CD4-positive, alpha-beta T cell (primary cell): ENCODE results near the gene PSPH. TPM values are rescaled to one million over a fixed set of nuclear protein-coding genes. Genes with fewer than 3 reads are reported as not detected.
A peak's percentile ranks its signal among the peaks of the same experiment; 100 is the strongest.

Experiments
- ATAC-seq: fragments of 200-7000 bp; cut with Tn5 transposase; one replicate; pipeline ENCODE4 v1.10.0; 2022; ENCODE audit warnings: mild to moderate bottlenecking; ENCODE audit not compliant: poor library complexity
- CTCF ChIA-PET: fragments of 350-600 bp; sonication (Branson Sonifier 250); formaldehyde crosslinking; loops from one replicate; lab custom pipeline; 2021; ENCODE audit warnings: antibody characterized with exemption, inconsistent platforms; lab: Charles Lee
- POLR2A ChIA-PET: fragments of 350-600 bp; sonication (Branson Sonifier 250); formaldehyde crosslinking; loops from one replicate; lab custom pipeline; 2021; ENCODE audit warnings: antibody characterized with exemption, inconsistent platforms; lab: Charles Lee
- DNase-seq, 14 experiments: peaks; one replicate each; pipeline ENCODE4 v3.0.0-alpha.2; 2013 to 2020; ENCODE audit warnings: mixed read lengths in 2 of 14
- H3K27ac ChIP-seq, 2 donors: one replicate each; pipeline versions ENCODE4 v1.5.1 to v1.7.0; 2013; ENCODE audit warnings: low read length in 2 of 2, low read depth in 1 of 2, mild to moderate bottlenecking in 1 of 2
- H3K27me3 ChIP-seq, 2 experiments: 1 replicate in 1 of 2; 2 replicates in 1 of 2; pipeline versions ENCODE4 v1.6.1 to v1.7.0; 2013; ENCODE audit warnings: low read length in 2 of 2, control low read depth in 1 of 2, mild to moderate bottlenecking in 1 of 2, moderate library complexity in 1 of 2; ENCODE audit not compliant: insufficient read depth in 2 of 2, control insufficient read depth in 1 of 2
- H3K36me3 ChIP-seq: one replicate; pipeline ENCODE4 v1.6.1; 2013; ENCODE audit warnings: low read length, control low read depth; ENCODE audit not compliant: insufficient read depth
- H3K4me1 ChIP-seq: one replicate; pipeline ENCODE4 v1.6.1; 2013; ENCODE audit warnings: low read length, control low read depth; ENCODE audit not compliant: insufficient read depth
- H3K4me3 ChIP-seq: one replicate; pipeline ENCODE4 v1.5.1; 2013; ENCODE audit warnings: mild to moderate bottlenecking, low read length, moderate library complexity
- H3K9me3 ChIP-seq, 2 experiments: 1 replicate in 1 of 2; 2 replicates in 1 of 2; pipeline versions ENCODE4 v1.6.1 to v1.7.0; 2013; ENCODE audit warnings: low read length in 2 of 2, mild to moderate bottlenecking in 2 of 2, control low read depth in 1 of 2, moderate library complexity in 1 of 2; ENCODE audit not compliant: control insufficient read depth in 1 of 2, insufficient read depth in 1 of 2
- H3K27ac Mint-ChIP-seq: one replicate; pipeline ENCODE4 v1.8.0; 2020; ENCODE audit warnings: mixed read lengths
- H3K27me3 Mint-ChIP-seq: one replicate; pipeline ENCODE4 v1.8.0; 2021; ENCODE audit warnings: mixed read lengths
- H3K36me3 Mint-ChIP-seq: one replicate; pipeline ENCODE4 v1.8.0; 2021; ENCODE audit warnings: low read depth, mixed read lengths
- H3K4me1 Mint-ChIP-seq: one replicate; pipeline ENCODE4 v1.8.0; 2021; ENCODE audit warnings: low read depth, mixed read lengths
- H3K4me3 Mint-ChIP-seq: one replicate; pipeline ENCODE4 v1.8.0; 2020; ENCODE audit warnings: mild to moderate bottlenecking, mixed read lengths
- H3K9me3 Mint-ChIP-seq: one replicate; pipeline ENCODE4 v1.8.0; 2020; ENCODE audit warnings: mixed read lengths
- CTCF ChIP-seq: fragments of 200-600 bp; IDR thresholded peaks from one replicate; pipeline ENCODE4 v1.8.0; 2022; ENCODE audit warnings: antibody characterized with exemption, mild to moderate bottlenecking
- intact Hi-C, 2 experiments: fragments of 100-400 bp; cut with DNase I in 1 of 2; cut with micrococcal nuclease in 1 of 2; formaldehyde crosslinking; loops; one replicate each; pipeline versions ENCODE4 v1.15.1 to v1.9.0; 2023 to 2025; cut with DNase I, micrococcal nuclease
- total RNA-seq, 174 experiments: library from RNA in 2 of 174; stranded (reverse) in 2 of 174; gene quantifications; one replicate each; pipeline ENCODE4 v1.2.3 and lab custom pipeline; 2021 to 2026

The PSPH gene
- total RNA-seq, 2 experiments from 2014 or later = 1.2 to 1.9 TPM

- DNase-seq (no peak), ATAC-seq (no peak)
- Mint-ChIP-seq H3K36me3 (peaks cover 43% of the 10 kb centered on the region), H3K9me3 (no peaks in the 10 kb centered on the region), H3K27me3 (no peaks in the 10 kb centered on the region), H3K4me3 (no peak overlapping the region), H3K4me1 (peaks cover 33% of the 10 kb centered on the region), H3K27ac (no peak overlapping the region)
- no peak overlapping the region for H3K27ac ChIP-seq
- no peak for TF ChIP-seq CTCF
- intact Hi-C loops = no loop called here
- no peaks in the 10 kb centered on the region for H3K9me3 ChIP-seq
- no peaks in the 10 kb centered on the region for H3K27me3 ChIP-seq
- no peak overlapping the region for H3K4me3 ChIP-seq
- POLR2A ChIA-PET = no interaction called here
- CTCF ChIA-PET = no interaction called here
- peaks cover 13% of the 10 kb centered on the region for H3K36me3 ChIP-seq
- H3K4me1 ChIP-seq = peaks cover under 1% of the 10 kb centered on the region
Observed at GRCh38 chr7:55973747-55974250, 77.4 kb downstream of the PSPH start.

DNA sequence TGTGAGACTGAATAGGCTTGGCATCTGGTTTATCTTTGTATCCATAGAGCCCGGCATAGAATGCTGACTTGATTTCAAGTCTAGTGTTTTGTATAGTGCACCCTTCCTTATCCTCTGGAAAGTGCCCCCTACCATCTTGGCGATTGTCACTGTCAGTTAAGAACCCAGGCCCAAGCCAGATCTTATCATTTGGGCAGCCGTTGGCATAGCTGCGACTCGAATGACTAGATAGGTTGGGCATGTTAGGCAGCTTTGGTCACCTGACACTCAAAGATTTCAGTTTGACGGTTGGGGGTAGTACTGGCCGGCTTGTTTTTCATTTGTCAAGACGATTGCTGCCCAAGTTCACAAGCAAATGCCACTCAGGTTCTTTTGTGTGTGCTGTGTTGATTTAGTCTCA is 80.3 kb downstream of the PSPH start:
- peak overlapping the region; percentile 9 for H3K27ac Mint-ChIP-seq
- no peak for TF ChIP-seq CTCF
- ChIA-PET CTCF (no interaction called here), POLR2A (no interaction called here)
- peaks cover 45% of the 10 kb centered on the region for H3K4me1 Mint-ChIP-seq
- DNase-seq (no peak), ATAC-seq (no peak)
- Histone ChIP-seq H3K27me3 (no peaks in the 10 kb centered on the region), H3K4me3 (no peak overlapping the region), H3K27ac (no peak overlapping the region), H3K9me3 (no peaks in the 10 kb centered on the region), H3K36me3 (peaks cover 5% of the 10 kb centered on the region), H3K4me1 (peaks cover 13% of the 10 kb centered on the region)
- peaks cover 28% of the 10 kb centered on the region for H3K36me3 Mint-ChIP-seq
- H3K4me3 Mint-ChIP-seq = no peak overlapping the region
- no peaks in the 10 kb centered on the region for H3K27me3 Mint-ChIP-seq
- intact Hi-C loops = no loop called here
- H3K9me3 Mint-ChIP-seq = no peaks in the 10 kb centered on the region

GRCh38 chr7:55970561-55970960 is 80.7 kb downstream of the PSPH start:
- intact Hi-C loops = no loop called here
- Mint-ChIP-seq H3K9me3 (no peaks in the 10 kb centered on the region), H3K27me3 (no peaks in the 10 kb centered on the region), H3K27ac (peak overlapping the region; percentile 9), H3K36me3 (peaks cover 28% of the 10 kb centered on the region), H3K4me3 (no peak overlapping the region), H3K4me1 (peaks cover 49% of the 10 kb centered on the region)
- Histone ChIP-seq H3K9me3 (no peaks in the 10 kb centered on the region), H3K4me1 (peaks cover 17% of the 10 kb centered on the region), H3K36me3 (peaks cover 5% of the 10 kb centered on the region), H3K27me3 (no peaks in the 10 kb centered on the region), H3K4me3 (no peak overlapping the region), H3K27ac (no peak overlapping the region)
- no peak for TF ChIP-seq CTCF
- ChIA-PET CTCF (no interaction called here), POLR2A (no interaction called here)
- ATAC-seq = no peak
- no peak for DNase-seq
